ENCODE results near the gene ARL15. TPM values are rescaled to one million over a fixed set of nuclear protein-coding genes. Genes with fewer than 3 reads are reported as not detected.

The ARL15 gene
- total and polyA plus RNA-seq, 4 donors = 5.7 to 66.2 (median 14.9) TPM

DNA sequence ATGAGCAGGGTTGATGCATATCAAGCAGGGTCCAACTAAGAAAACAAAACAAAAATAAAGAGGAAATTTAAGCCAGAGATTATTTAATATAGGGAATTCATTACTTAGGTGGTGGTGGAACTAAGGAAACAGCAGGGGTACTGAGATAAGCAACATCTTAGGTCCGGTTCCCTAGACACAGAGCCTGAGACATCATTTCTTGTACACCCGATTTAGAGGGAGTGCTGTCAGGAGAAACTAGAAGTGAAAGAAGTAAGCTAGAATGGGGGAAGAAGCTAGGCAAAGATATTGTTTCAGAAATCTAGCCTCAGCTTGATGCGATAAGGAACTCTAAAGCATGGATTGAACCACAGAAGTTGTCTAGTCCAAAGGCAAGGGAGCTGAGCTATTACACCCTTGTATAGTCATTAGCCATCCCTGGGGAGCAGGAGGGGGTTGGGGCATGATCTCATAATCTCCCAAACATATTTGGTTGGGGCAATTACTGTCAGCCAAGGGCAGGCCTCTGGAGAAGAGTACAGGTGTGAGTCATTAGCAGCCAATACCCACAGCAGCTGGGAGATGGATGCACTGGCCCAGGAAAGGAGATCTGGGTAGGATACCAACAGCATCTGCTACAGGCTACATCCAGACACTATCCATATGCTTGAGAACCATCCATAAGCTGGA, 194.5 kb downstream of the ARL15 start:
- no peaks in the 10 kb centered on the region for H3K9me3 ChIP-seq (ENCODE audit: control insufficient read depth in 4 of 4, insufficient read depth in 3 of 4, low read length in 3 of 4)
- no peak overlapping the region for H3K9ac ChIP-seq (ENCODE audit: insufficient read depth in 1 of 2, low read length in 2 of 2)
- ATAC-seq (ENCODE audit: insufficient read depth, low FRiP score) (no peak), DNase-seq (no peak)
- peaks cover 0 to 3% (median 0%) of the 10 kb centered on the region in 5 donors for H3K4me1 ChIP-seq (ENCODE audit: control insufficient read depth in 5 of 5, insufficient read depth in 5 of 5, low read length in 5 of 5)
- H3K27ac ChIP-seq (ENCODE audit: low read depth in 1 of 2, low read length in 1 of 2) = no peak overlapping the region
- WGBS, 2 donors = 67 to 71% methylated on average over 3 of the region's 3 CpGs
- TF ChIP-seq, protein P1, sequence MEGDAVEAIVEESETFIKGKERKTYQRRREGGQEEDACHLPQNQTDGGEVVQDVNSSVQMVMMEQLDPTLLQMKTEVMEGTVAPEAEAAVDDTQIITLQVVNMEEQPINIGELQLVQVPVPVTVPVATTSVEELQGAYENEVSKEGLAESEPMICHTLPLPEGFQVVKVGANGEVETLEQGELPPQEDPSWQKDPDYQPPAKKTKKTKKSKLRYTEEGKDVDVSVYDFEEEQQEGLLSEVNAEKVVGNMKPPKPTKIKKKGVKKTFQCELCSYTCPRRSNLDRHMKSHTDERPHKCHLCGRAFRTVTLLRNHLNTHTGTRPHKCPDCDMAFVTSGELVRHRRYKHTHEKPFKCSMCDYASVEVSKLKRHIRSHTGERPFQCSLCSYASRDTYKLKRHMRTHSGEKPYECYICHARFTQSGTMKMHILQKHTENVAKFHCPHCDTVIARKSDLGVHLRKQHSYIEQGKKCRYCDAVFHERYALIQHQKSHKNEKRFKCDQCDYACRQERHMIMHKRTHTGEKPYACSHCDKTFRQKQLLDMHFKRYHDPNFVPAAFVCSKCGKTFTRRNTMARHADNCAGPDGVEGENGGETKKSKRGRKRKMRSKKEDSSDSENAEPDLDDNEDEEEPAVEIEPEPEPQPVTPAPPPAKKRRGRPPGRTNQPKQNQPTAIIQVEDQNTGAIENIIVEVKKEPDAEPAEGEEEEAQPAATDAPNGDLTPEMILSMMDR (IDR thresholded peaks at IDR 0.05; ENCODE audit: control extremely low read depth, extremely low read depth) = no peak
- H3K4me3 ChIP-seq = no peak overlapping the region
- H3K36me3 ChIP-seq (ENCODE audit: control insufficient read depth in 4 of 4, insufficient read depth in 4 of 4, low read length in 4 of 4) = no peaks in the 10 kb centered on the region
- no peaks in the 10 kb centered on the region for H3K27me3 ChIP-seq (ENCODE audit: control insufficient read depth in 3 of 3, insufficient read depth in 3 of 3, low read length in 2 of 3)

DNA sequence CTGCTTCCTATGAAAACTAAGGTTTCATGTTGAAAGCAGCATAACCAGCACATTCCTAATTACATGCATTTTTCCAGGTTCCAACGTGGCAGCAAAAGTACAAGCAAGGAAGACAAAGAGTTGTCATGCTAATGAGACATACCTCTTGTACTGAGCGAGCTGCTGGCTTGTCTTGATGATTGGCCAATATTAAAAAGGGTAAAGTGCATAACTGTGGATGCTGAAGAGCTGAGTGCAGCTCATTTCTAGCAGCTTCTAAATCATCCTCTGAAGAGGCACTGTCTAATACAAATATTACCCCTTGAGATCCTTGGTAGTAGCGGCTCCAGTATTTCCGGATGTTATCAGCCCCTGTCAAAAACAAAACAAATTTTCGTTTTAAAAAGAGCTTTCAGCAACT, 197.3 kb downstream of the ARL15 start:
- H3K9ac ChIP-seq (ENCODE audit: insufficient read depth in 1 of 2, low read length in 2 of 2) = no peak overlapping the region
- no peak for ATAC-seq (ENCODE audit: insufficient read depth, low FRiP score)
- peaks cover 0 to 3% (median 0%) of the 10 kb centered on the region in 5 donors for H3K4me1 ChIP-seq (ENCODE audit: control insufficient read depth in 5 of 5, insufficient read depth in 5 of 5, low read length in 5 of 5)
- no peaks in the 10 kb centered on the region for H3K9me3 ChIP-seq (ENCODE audit: control insufficient read depth in 4 of 4, insufficient read depth in 3 of 4, low read length in 3 of 4)
- no peaks in the 10 kb centered on the region for H3K36me3 ChIP-seq (ENCODE audit: control insufficient read depth in 4 of 4, insufficient read depth in 4 of 4, low read length in 4 of 4)
- TF ChIP-seq, protein P1 (IDR thresholded peaks at IDR 0.05; ENCODE audit: control extremely low read depth, extremely low read depth) = no peak
- H3K4me3 ChIP-seq = no peak overlapping the region
- WGBS, 2 donors = 68 to 82% methylated on average over 5 of the region's 5 CpGs
- H3K27me3 ChIP-seq (ENCODE audit: control insufficient read depth in 3 of 3, insufficient read depth in 3 of 3, low read length in 2 of 3) = no peaks in the 10 kb centered on the region
- H3K27ac ChIP-seq (ENCODE audit: low read depth in 1 of 2, low read length in 1 of 2) = no peak overlapping the region
- no peak for DNase-seq

GRCh38 chr5:54109626-54110330, 200.6 kb downstream of the ARL15 start:
- TF ChIP-seq, protein P1 (IDR thresholded peaks at IDR 0.05; ENCODE audit: control extremely low read depth, extremely low read depth) = no peak
- peaks cover 0 to 3% (median 0%) of the 10 kb centered on the region in 5 donors for H3K4me1 ChIP-seq (ENCODE audit: control insufficient read depth in 5 of 5, insufficient read depth in 5 of 5, low read length in 5 of 5)
- no peaks in the 10 kb centered on the region for H3K9me3 ChIP-seq (ENCODE audit: control insufficient read depth in 4 of 4, insufficient read depth in 3 of 4, low read length in 3 of 4)
- peaks cover 0 to 4% (median 0%) of the 10 kb centered on the region in 4 donors for H3K36me3 ChIP-seq (ENCODE audit: control insufficient read depth in 4 of 4, insufficient read depth in 4 of 4, low read length in 4 of 4)
- ATAC-seq (ENCODE audit: insufficient read depth, low FRiP score) (no peak), DNase-seq (no peak)
- no peak overlapping the region for H3K27ac ChIP-seq (ENCODE audit: low read depth in 1 of 2, low read length in 1 of 2)
- H3K4me3 ChIP-seq = no peak overlapping the region
- 76 to 90% methylated on average over 1 of the region's 1 CpG for WGBS, 2 donors
- no peaks in the 10 kb centered on the region for H3K27me3 ChIP-seq (ENCODE audit: control insufficient read depth in 3 of 3, insufficient read depth in 3 of 3, low read length in 2 of 3)
- no peak overlapping the region for H3K9ac ChIP-seq (ENCODE audit: insufficient read depth in 1 of 2, low read length in 2 of 2)

Data from lung (tissue), 12 donors.